Posterior cingulate gyrus (tissue), 11 donors: ENCODE results near the gene CCDC190.
A peak's percentile ranks its signal among the peaks of the same experiment; 100 is the strongest.
"Not testable (repeated sequence)": the region's sequence is repeated elsewhere in the genome, so short reads cannot be mapped to it uniquely, and the experiment has no call there.

Experiments
- DNase-seq, 10 donors: peaks; one replicate each; pipeline versions ENCODE4 v3.0.0 to v3.0.0-alpha.2; 2020 to 2021; ENCODE audit warnings: mixed read lengths in 3 of 10
- intact Hi-C: fragments of 100-400 bp; cut with DNase I; formaldehyde crosslinking; loops from one replicate; pipeline ENCODE4 v1.15.1; 2023

CCDC190 gene

DNA sequence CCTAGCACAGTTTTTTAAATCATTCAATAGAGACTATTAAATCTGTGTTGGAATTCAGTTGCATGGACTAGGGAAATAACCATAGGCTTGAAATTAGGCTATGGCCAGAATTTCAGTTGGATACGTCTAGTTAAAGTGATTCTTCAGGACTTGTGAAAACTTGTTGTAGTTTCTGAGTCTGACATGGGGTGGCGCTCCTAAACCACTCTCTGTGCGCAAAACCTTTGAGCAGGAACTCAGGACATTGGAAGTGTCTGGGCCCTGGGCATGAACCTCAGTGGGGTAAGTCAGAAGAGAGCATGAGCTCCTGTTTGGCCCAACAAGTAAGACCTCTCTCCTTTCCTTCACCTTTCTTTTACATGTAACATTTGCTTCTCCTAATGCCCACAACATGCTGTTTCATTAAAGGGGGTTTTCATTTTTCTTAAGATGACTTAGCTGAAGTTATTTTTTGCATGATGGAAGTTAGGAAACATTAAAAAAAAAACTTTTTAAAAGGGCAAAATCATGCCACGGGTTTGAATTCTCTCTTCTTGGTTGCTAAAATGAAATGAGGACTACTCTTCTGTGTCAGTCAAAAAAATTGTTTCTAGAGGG lies 17.1 kb upstream of the CCDC190 start:
- DNase-seq: peak in 9 of 10 donors; percentile 14 to 89 (median 63)
- intact Hi-C loops: loop anchor here (2.0 to 5.0 kb wide), 2 partner anchors 297 to 439 kb away; no protein-coding TSS in a partner anchor

GRCh38 chr1:162877412-162877811 lies 16.4 kb upstream of the CCDC190 start:
- DNase-seq: no peak
- intact Hi-C loops: loop anchor here (5.0 kb wide), 1 partner anchor 440 kb away; no protein-coding TSS in a partner anchor

DNA sequence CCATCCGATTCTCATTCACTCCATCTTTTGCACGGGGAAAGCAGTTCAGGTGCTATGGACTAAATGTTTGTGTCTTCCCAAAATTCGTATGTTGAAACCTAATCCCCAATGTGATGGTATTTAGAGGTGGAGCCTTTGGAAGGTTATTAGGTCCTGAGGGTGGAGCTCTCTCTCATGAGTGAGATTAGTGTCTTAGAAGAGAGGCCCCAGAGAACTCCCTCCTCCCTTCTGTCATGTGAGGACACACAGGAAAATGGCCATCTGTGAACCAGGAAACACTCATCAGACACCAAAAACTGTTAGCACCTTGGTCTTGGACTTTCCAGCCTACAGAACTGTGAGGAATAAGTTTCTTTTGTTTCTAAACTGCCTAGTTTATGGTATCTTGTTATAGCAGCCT lies 15.8 kb upstream of the CCDC190 start:
- DNase-seq: no peak
- intact Hi-C loops: loop anchor here (5.0 kb wide), 1 partner anchor 441 kb away; no protein-coding TSS in a partner anchor

DNA sequence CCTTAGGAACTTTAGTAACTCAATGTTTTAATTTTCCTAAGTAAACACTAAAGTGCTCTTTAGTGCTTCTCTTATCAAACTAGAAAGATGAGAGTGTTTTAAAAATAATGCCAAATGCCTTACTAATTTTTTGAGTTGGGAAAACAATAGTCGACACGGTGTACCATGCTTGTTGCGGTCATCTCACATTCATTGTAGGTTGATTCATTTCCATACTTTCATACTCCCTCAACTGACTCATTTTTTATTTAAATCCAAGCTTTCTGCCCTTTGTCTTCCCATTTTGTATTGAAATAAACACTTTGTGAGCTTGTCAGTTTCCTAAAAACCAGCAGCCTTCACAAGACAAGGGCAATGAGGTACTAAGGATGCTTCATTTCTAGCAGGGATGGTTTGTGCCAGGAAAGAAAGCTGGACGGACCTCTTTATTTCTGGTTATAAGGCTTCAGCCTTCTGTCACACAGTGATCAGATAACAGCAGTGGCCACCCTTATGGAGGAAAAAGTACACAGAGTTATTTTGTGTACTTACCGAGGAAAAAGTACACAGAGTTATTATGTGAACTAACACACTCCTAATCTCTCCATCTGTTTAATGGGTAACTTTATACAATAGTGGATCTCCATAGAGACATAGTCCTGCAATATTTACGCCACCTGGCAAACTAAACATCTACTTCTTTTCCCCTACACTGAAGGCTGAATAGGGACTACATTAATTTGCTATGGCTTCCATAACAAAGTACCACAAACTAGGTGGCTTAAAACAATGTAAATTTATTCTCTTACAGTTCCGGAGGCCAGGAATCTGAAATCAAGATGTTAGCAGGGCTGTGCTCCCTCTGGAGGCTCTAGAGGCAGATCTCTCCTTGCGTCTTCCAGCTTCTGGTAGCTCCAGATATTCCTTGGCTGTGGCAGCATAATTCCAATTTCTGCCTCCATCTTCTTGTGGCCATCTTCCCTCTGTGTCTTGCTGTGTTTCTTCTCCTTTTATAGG lies 13.0 kb upstream of the CCDC190 start:
- intact Hi-C loops: no loop called here

GRCh38 chr1:162872981-162873380 lies 12.0 kb upstream of the CCDC190 start:
- DNase-seq: no peak
- intact Hi-C loops: no loop called here

More for the DNA sequence above, 13.0 kb upstream of the CCDC190 start:
- DNase-seq: no peak

GRCh38 chr1:162871417-162871816 lies 10.4 kb upstream of the CCDC190 start:
- intact Hi-C loops: not testable (repeated sequence)

GRCh38 chr1:162868972-162869371 lies 8.0 kb upstream of the CCDC190 start:
- intact Hi-C loops: no loop called here

More at GRCh38 chr1:162871417-162871816, 10.4 kb upstream of the CCDC190 start:
- not testable (repeated sequence) for DNase-seq

DNA sequence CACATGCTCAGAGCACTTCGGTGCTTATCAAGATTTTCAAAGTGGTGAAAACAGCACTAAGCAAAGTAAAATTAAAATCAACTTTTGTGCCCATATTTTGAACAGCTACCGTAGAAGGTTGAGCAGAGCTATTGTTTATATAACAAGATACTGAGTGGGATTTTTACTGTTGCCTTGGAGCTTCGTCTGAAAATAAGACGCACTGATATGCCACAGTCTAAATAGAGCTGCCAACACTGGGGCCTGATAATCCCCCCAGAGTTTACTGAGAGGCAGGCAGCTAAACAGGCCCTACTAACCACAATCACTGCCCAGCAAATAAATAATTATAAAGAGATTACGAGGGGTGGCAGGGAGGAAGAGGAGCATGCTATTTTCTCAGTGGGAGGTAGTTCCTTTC lies 650 bp upstream of the CCDC190 start:
- no peak for DNase-seq
- intact Hi-C loops: no loop called here

More at GRCh38 chr1:162868972-162869371, 8.0 kb upstream of the CCDC190 start:
- no peak for DNase-seq

- intact Hi-C loops: no loop called here
- no peak for DNase-seq
Measured at GRCh38 chr1:162859191-162859590, 1.8 kb downstream of the CCDC190 start.

- intact Hi-C loops: no loop called here
Measured at GRCh38 chr1:162857850-162858249, 3.1 kb downstream of the CCDC190 start.

DNA sequence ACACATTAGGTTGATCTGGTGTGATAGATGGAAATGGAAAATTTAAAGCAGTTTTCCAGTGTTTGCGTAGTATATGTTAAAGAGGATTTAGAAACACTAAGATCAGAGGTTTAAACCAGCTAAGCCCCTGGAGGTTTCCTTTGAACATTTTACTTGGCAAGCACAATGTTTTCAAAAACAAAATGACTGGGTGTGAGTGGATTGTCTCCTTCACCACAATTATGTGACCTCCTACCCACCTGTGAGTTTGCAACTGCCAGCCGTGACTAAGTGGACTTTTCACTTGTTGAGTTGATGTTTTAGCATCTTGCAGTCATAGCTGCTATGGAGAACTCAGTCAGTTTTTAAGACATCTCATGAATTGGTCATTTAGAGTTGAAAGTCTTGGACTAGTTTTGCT lies 4.7 kb downstream of the CCDC190 start:
- intact Hi-C loops: no loop called here
- DNase-seq: no peak

More at GRCh38 chr1:162857850-162858249, 3.1 kb downstream of the CCDC190 start:
- DNase-seq: no peak

- DNase-seq: no peak
- intact Hi-C loops: no loop called here
Measured at GRCh38 chr1:162855461-162856150, 5.4 kb downstream of the CCDC190 start.

DNA sequence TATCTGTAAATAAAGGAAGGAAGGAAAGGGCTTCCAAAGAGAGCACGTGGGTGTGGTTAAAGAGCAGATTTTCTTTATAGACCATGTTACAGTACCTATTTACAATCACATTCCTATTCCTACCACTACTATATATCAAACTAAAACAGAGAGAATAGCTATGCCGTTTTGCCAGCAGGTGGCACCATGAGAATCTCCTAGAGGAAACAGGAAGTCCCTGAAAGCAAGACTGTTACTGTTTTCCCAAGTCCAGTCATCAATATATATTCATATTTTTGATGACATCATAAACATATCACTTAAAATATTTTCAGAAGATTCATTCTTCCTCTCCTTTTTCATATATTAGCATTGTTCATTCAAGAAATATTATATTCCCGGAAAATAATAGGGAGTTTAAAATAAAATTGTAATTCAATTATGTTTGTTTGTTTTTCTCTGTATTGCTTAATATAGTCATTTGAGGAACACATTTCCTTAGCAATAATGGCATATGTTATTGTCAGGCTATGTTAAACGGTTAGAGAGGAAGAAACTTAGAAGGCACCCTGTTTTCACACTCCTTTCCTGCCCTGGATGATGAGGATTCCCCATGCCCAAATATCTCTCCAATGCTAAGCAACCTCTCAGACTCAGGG lies 6.6 kb downstream of the CCDC190 start:
- DNase-seq: peak in 8 of 10 donors; percentile 17 to 91 (median 68)
- intact Hi-C loops: loop anchor here (1.0 kb wide), 1 partner anchor 461 kb away; no protein-coding TSS in a partner anchor

DNA sequence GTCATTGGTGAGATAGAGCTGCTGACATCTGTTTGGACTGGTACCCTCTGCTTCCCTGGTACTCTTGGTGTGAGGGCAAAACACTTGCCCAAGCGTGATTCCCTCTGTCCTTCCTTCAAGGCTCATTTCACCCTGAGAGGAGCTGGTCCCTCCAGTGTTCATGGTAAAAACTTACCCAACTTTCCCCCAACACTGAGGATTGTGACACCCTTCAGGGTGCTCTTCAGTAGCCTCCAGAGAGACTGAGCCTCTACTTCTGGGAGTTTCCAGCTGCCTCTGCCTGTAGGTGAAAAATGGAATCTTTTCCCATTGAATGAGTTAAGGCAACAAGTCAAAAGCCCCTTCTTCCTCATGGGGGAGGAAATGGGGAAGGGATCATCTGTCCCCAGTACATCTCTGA lies 9.6 kb downstream of the CCDC190 start:
- DNase-seq: no peak
- intact Hi-C loops: no loop called here

DNA sequence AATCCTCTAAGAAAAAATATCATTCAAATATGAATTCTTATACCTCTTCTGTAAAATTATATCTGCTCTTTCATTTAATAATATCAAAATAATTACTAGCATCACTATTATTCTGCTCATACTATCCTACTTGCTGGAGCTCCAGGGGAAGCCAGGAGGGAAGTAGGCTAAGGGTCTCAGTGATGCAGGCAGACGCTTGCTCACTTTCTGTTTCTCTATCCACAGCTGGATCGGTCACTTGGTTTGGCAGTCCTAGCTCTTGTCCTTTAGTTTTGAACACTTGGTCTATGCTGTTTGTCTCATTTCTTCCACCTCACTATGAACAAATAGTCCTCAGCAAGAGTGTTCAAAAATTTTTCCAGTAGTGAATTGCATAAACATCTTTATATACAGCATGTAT lies 11.3 kb downstream of the CCDC190 start:
- intact Hi-C loops: no loop called here
- DNase-seq: no peak

DNA sequence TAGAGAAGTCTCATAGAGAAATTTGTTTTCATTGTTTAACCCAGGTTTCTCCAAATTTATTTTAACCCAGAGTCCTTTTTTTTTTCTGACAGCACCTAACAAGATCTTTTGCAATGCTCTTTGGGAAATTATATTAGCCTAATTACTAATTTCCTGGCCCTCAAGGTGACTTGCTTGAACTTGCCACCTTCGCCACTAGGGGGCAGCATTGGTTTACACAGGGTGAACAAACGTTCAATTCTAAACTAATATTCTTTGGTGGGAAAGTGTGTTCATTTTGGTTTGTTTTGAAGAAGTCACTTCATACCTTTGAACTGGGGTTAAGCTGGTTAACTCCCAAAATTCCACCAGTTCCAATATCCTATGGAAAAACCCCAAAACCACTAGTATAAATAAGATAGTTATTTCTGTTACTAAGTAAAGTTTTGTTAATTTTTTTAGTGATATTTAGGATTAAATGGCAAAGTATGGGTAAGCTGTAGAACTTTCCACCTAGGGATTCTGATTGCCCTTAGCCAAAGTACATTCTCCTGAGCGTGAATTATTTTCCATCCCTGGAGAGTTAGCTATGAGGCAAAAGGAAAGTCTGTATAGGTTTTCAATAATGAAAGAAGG lies 13.0 kb downstream of the CCDC190 start:
- peak; percentile 54 to 96 (median 84) for DNase-seq
- intact Hi-C loops: no loop called here

DNA sequence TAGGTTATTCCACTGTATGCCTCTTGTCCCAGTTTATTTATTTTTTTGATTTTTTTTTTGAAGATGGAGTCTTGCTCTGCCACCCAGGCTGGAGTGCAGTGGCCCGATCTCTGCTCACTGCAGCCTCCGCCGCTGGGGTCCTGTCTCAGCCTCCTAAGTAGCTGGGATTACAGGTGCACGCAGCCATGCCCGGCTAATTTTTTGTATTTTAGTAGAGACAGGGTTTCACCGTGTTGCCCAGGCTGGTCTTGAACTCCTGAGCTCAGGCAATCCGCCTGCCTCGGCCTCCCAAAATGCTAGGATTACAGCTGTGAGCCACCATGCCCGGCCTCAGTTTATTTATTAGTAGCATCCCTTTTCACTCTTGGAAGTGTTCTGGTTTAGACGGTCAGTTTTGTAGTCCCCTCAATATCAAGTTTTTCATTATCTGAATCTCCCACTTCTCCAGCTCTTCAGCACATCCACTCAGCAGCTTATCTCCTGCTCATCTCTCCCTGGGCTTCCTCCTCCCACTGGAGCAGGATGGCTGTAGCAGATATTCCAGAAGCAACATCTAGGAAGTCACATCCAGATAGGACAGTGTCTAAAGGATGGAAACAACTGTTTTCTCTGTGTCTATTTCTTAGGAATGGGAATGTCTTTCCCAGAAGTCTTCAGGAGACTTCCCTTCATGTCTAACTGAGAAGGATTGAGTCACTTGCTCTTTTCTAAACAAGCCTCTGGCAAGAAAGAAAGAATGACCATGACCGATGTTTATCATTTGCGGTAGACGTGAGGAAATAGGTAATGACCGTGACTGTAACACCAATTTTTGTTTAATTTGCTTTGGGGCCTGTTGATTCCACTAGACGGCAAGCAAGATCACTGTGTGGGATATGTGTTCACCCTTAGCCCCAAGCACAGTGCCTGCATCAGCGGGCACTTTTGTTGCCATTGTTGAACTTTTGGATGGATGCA lies 14.4 kb downstream of the CCDC190 start:
- DNase-seq: peak in 1 of 10 donors; percentile 64
- intact Hi-C loops: no loop called here

GRCh38 chr1:162844153-162844552 lies 16.8 kb downstream of the CCDC190 start:
- DNase-seq: no peak
- intact Hi-C loops: no loop called here
